Colonic mucosa (tissue), 4 donors: ENCODE results near the gene RCOR1. TPM values are rescaled to one million over a fixed set of nuclear protein-coding genes. Genes with fewer than 3 reads are reported as not detected.
"Not testable (repeated sequence)": the region's sequence is repeated elsewhere in the genome, so short reads cannot be mapped to it uniquely, and the experiment has no call there.

Experiments used
- DNase-seq: peaks from one replicate; pipeline ENCODE4 v3.0.0-alpha.2; 2020
- H3K27ac ChIP-seq: fragments of 200-600 bp; one replicate; pipeline ENCODE4 v1.8.0; 2021
- H3K27me3 ChIP-seq: fragments of 200-600 bp; one replicate; pipeline ENCODE4 v1.8.0; 2021
- H3K36me3 ChIP-seq: fragments of 200-600 bp; one replicate; pipeline ENCODE4 v1.8.0; 2021
- H3K4me1 ChIP-seq: fragments of 200-600 bp; one replicate; pipeline ENCODE4 v1.8.0; 2021; ENCODE audit warnings: mild to moderate bottlenecking
- H3K4me3 ChIP-seq: fragments of 200-600 bp; one replicate; pipeline ENCODE4 v1.8.0; 2021
- H3K9ac ChIP-seq, 2 donors: one replicate each; pipeline ENCODE4 v1.7.0; 2013; ENCODE audit warnings: control low read depth in 2 of 2, low read depth in 2 of 2, low read length in 2 of 2
- H3K9me3 ChIP-seq: fragments of 200-600 bp; one replicate; pipeline ENCODE4 v1.8.0; 2021
- CTCF ChIP-seq: fragments of 200-600 bp; IDR thresholded peaks from one replicate; pipeline ENCODE4 v1.8.0; 2022; ENCODE audit warnings: antibody characterized with exemption, mild to moderate bottlenecking
- intact Hi-C: fragments of 100-400 bp; cut with DNase I; formaldehyde crosslinking; loops from one replicate; pipeline ENCODE4 v1.14.1; 2022
- total RNA-seq, 2 donors: library from RNA; stranded (reverse); fragmentation: NEBNext Ultra II Directional in 1 of 2; extraction: Animal tissue kit (Norgen Biotek cat#: 25700) in 1 of 2; gene quantifications; one replicate each; pipeline ENCODE4 v1.2.1, GENCODE V29; 2021
- donor health status: healthy.
- donor health status: DM: no; HTN: no; CAD: no.
- donor health status: DM: no; HTN: no; CAD: no.

Gene RCOR1
- total RNA-seq, 2 donors from 2014 or later, result 30.0 to 43.2 TPM

GRCh38 chr14:102548616-102549240, 43.7 kb upstream of the RCOR1 start:
- Histone ChIP-seq H3K27me3 (no peaks in the 10 kb centered on the region), H3K27ac (no peak overlapping the region), H3K9me3 (no peaks in the 10 kb centered on the region), H3K4me1 (peaks cover 3% of the 10 kb centered on the region), H3K9ac (no peak overlapping the region), H3K4me3 (no peak overlapping the region), H3K36me3 (no peaks in the 10 kb centered on the region)
- no peak for DNase-seq
- TF ChIP-seq CTCF, result no peak
- intact Hi-C loops, result no loop called here

- H3K9ac ChIP-seq, H3K4me1 ChIP-seq, H3K27ac ChIP-seq, H3K4me3 ChIP-seq, H3K9me3 ChIP-seq, DNase-seq, intact Hi-C loops, H3K27me3 ChIP-seq, H3K36me3 ChIP-seq: not testable (repeated sequence)
These were observed 41.5 kb upstream of the RCOR1 start for GRCh38 chr14:102550927-102551401.

- Histone ChIP-seq H3K4me1 (peaks cover 7% of the 10 kb centered on the region), H3K27ac (peak overlapping the region; percentile 65), H3K27me3 (no peaks in the 10 kb centered on the region), H3K9me3 (no peaks in the 10 kb centered on the region), H3K36me3 (no peaks in the 10 kb centered on the region), H3K9ac (peak overlapping the region; percentile 3 to 74), H3K4me3 (no peak overlapping the region)
- intact Hi-C loops, result no loop called here
- peak; percentile 70 for DNase-seq
- TF ChIP-seq CTCF, result no peak
These were observed 40.3 kb upstream of the RCOR1 start for GRCh38 chr14:102551995-102552705.

GRCh38 chr14:102554821-102555819, 37.3 kb upstream of the RCOR1 start:
- intact Hi-C loops, result no loop called here
- Histone ChIP-seq H3K36me3 (no peaks in the 10 kb centered on the region), H3K9ac (peak overlapping the region; percentile 81 to 98), H3K9me3 (no peaks in the 10 kb centered on the region), H3K27me3 (no peaks in the 10 kb centered on the region), H3K4me1 (peaks cover 7% of the 10 kb centered on the region), H3K4me3 (peak overlapping the region; percentile 85), H3K27ac (peak overlapping the region; percentile 72)
- TF ChIP-seq CTCF, result no peak
- peak; percentile 66 for DNase-seq

- Histone ChIP-seq H3K4me3 (no peak overlapping the region), H3K4me1 (peaks cover 7% of the 10 kb centered on the region), H3K36me3 (no peaks in the 10 kb centered on the region), H3K27ac (no peak overlapping the region), H3K9ac (no peak overlapping the region), H3K9me3 (no peaks in the 10 kb centered on the region), H3K27me3 (no peaks in the 10 kb centered on the region)
- TF ChIP-seq CTCF, result no peak
- intact Hi-C loops, result no loop called here
- DNase-seq, result no peak
These were observed 36.3 kb upstream of the RCOR1 start for GRCh38 chr14:102556098-102556677.
